VCaP (cell line): ENCODE data around the gene LGALS1.

ENCODE experiments used
- H3K27ac ChIP-seq: fragments of 450-650 bp; 2 replicates; pipeline ENCODE4 v1.5.1; 2017
- CTCF ChIP-seq: fragments of 450-650 bp; conservative IDR thresholded peaks from 2 replicates; pipeline ENCODE4 v1.5.1; 2017; ENCODE audit warnings: mild to moderate bottlenecking, moderate library complexity

Gene LGALS1

GRCh38 chr22:37701141-37701786, 25.8 kb downstream of the LGALS1 start:
- TF ChIP-seq CTCF, result no peak
- H3K27ac ChIP-seq, result no peak overlapping the region

GRCh38 chr22:37703906-37704305, 28.5 kb downstream of the LGALS1 start:
- TF ChIP-seq CTCF, result no peak
- H3K27ac ChIP-seq, result no peak overlapping the region

- no peak overlapping the region for H3K27ac ChIP-seq
- no peak for TF ChIP-seq CTCF
These were observed 29.2 kb downstream of the LGALS1 start for GRCh38 chr22:37704645-37705044.

- H3K27ac ChIP-seq, result no peak overlapping the region
- TF ChIP-seq CTCF, result no peak
These were observed 29.8 kb downstream of the LGALS1 start for GRCh38 chr22:37705205-37705604.

GRCh38 chr22:37708580-37709444, 33.4 kb downstream of the LGALS1 start:
- H3K27ac ChIP-seq, result no peak overlapping the region
- TF ChIP-seq CTCF, result no peak

GRCh38 chr22:37709445-37709765, 34.0 kb downstream of the LGALS1 start:
- TF ChIP-seq CTCF, result no peak

GRCh38 chr22:37710675-37711074, 35.2 kb downstream of the LGALS1 start:
- TF ChIP-seq CTCF, result no peak
- H3K27ac ChIP-seq, result no peak overlapping the region

More at GRCh38 chr22:37709445-37709765, 34.0 kb downstream of the LGALS1 start:
- H3K27ac ChIP-seq, result no peak overlapping the region
